RWPE2 (cell line): ENCODE results near the gene GPR137C.

Experiments used
- ATAC-seq: fragments of 200-7000 bp; cut with Tn5 transposase; 3 replicates; pipeline ENCODE4 v1.9.1; 2021; ENCODE audit warnings: low read depth
- DNase-seq: peaks from one replicate; pipeline ENCODE4 v3.0.0-alpha.2; 2020; ENCODE audit warnings: low spot score
- H3K27ac ChIP-seq: fragments of 450-650 bp; 2 replicates; pipeline ENCODE4 v1.5.1; 2017; ENCODE audit warnings: mild to moderate bottlenecking; ENCODE audit not compliant: poor library complexity, severe bottlenecking
- H3K27me3 ChIP-seq: fragments of 250-450 bp; sonication (Bioruptor Pico); 2 replicates; pipeline ENCODE4 v1.5.1; 2021; ENCODE audit warnings: mild to moderate bottlenecking, moderate library complexity; ENCODE audit not compliant: insufficient read depth, poor library complexity, severe bottlenecking
- H3K36me3 ChIP-seq: fragments of 250-450 bp; sonication (Bioruptor Pico); 2 replicates; pipeline ENCODE4 v1.5.1; 2020; ENCODE audit warnings: low read depth, mild to moderate bottlenecking, moderate library complexity
- H3K4me1 ChIP-seq: fragments of 250-450 bp; sonication (Bioruptor Pico); 2 replicates; pipeline ENCODE4 v1.5.1; 2021; ENCODE audit warnings: mild to moderate bottlenecking, moderate library complexity; ENCODE audit not compliant: insufficient read depth, poor library complexity, severe bottlenecking
- H3K4me3 ChIP-seq: fragments of 250-450 bp; sonication (Bioruptor Pico); 2 replicates; pipeline ENCODE4 v1.5.1; 2021; ENCODE audit warnings: mild to moderate bottlenecking, moderate library complexity; ENCODE audit not compliant: severe bottlenecking
- H3K9me3 ChIP-seq: fragments of 250-450 bp; sonication (Bioruptor Pico); 2 replicates; pipeline ENCODE4 v1.5.1; 2021; ENCODE audit warnings: mild to moderate bottlenecking, moderate library complexity; ENCODE audit not compliant: severe bottlenecking
- CTCF ChIP-seq: fragments of 450-650 bp; IDR thresholded peaks from one replicate; pipeline ENCODE4 v1.5.1; 2017; ENCODE audit warnings: mild to moderate bottlenecking, moderate library complexity; ENCODE audit not compliant: poor library complexity, severe bottlenecking

The GPR137C gene

GRCh38 chr14:52551205-52551604 is 1.4 kb upstream of the GPR137C start:
- DNase-seq (no peak), ATAC-seq (no peak)
- Histone ChIP-seq H3K27ac (no peak overlapping the region), H3K4me3 (peak overlapping the region; percentile 59), H3K36me3 (no peaks in the 10 kb centered on the region), H3K27me3 (no peaks in the 10 kb centered on the region), H3K9me3 (no peaks in the 10 kb centered on the region), H3K4me1 (peaks cover 9% of the 10 kb centered on the region)
- no peak for TF ChIP-seq CTCF

GRCh38 chr14:52551696-52552062 is 957 bp upstream of the GPR137C start:
- H3K4me1 ChIP-seq = peaks cover 9% of the 10 kb centered on the region
- no peaks in the 10 kb centered on the region for H3K36me3 ChIP-seq
- no peaks in the 10 kb centered on the region for H3K9me3 ChIP-seq
- ATAC-seq (no peak), DNase-seq (no peak)
- TF ChIP-seq CTCF = peak; percentile 70
- H3K27me3 ChIP-seq = no peaks in the 10 kb centered on the region
- peak overlapping the region; percentile 59 for H3K4me3 ChIP-seq
- H3K27ac ChIP-seq = peak overlapping the region; percentile 29

- Histone ChIP-seq H3K27ac (peak overlapping the region; percentile 24), H3K9me3 (no peaks in the 10 kb centered on the region)
Measured at GRCh38 chr14:52553002-52553670, 500 bp downstream of the GPR137C start.

GRCh38 chr14:52553671-52554575 is 1.3 kb downstream of the GPR137C start:
- H3K27me3 ChIP-seq = no peaks in the 10 kb centered on the region
- no peaks in the 10 kb centered on the region for H3K9me3 ChIP-seq
- H3K4me1 ChIP-seq = peaks cover 9% of the 10 kb centered on the region
- peak overlapping the region; percentile 59 for H3K4me3 ChIP-seq
- peak; percentile 92 for DNase-seq
- no peaks in the 10 kb centered on the region for H3K36me3 ChIP-seq
- peak; percentile 1 for TF ChIP-seq CTCF
- H3K27ac ChIP-seq = peak overlapping the region; percentile 24
- ATAC-seq = peak; percentile 20; the same call in 2 of the 3 replicates

More at GRCh38 chr14:52553002-52553670, 500 bp downstream of the GPR137C start:
- peak; percentile 2 for TF ChIP-seq CTCF
- no peaks in the 10 kb centered on the region for H3K27me3 ChIP-seq
- DNase-seq = peak; percentile 66
- H3K4me3 ChIP-seq = peak overlapping the region; percentile 59
- no peaks in the 10 kb centered on the region for H3K36me3 ChIP-seq
- H3K4me1 ChIP-seq = peaks cover 9% of the 10 kb centered on the region
- peak; percentile 15 for ATAC-seq
